GM12878 (cell line): Measurements from ENCODE around the gene FASTK. TPM values are rescaled to one million over a fixed set of nuclear protein-coding genes. Genes with fewer than 3 reads are reported as not detected.

ENCODE experiments used
- ATAC-seq: fragments of 200-7000 bp; cut with Tn5 transposase; 3 replicates; pipeline ENCODE4 v1.9.1; 2020; ENCODE audit warnings: mild to moderate bottlenecking, moderate library complexity
- BruUV-seq: library from RNA; stranded (reverse); fragments of 400-500 nt; replicated peaks from 2 replicates; lab custom pipeline; 2021; lab: Mats Ljungman, UMichigan
- CTCF ChIA-PET: fragments of 300-600 bp; sonication (Branson Sonifier 250); formaldehyde crosslinking; extraction: SDS; loops from one replicate; lab custom pipeline; 2021; ENCODE audit warnings: inconsistent platforms; lab: Yijun Ruan, JAX
- POLR2A ChIA-PET: fragments of 350-600 bp; formaldehyde crosslinking; extraction: SDS; loops from one replicate; lab custom pipeline; 2021; ENCODE audit warnings: inconsistent platforms; lab: Charles Lee
- RAD21 ChIA-PET: fragments of 300-600 bp; sonication (Branson Sonifier 250); formaldehyde crosslinking; loops from one replicate; lab custom pipeline; 2023; ENCODE audit warnings: antibody characterized with exemption; ENCODE audit not compliant: unreplicated experiment; lab: Charles Lee
- SMC1A ChIA-PET: fragments of 300-600 bp; sonication (Branson Sonifier 250); formaldehyde crosslinking; loops from one replicate; lab custom pipeline; 2023; ENCODE audit not compliant: unreplicated experiment, uncharacterized antibody; lab: Charles Lee
- DNase-seq: peaks from one replicate; pipeline ENCODE4 v3.0.0-alpha.2; 2011; ENCODE audit warnings: low read depth, low spot score
- FAIRE-seq: peaks from 3 replicates; lab custom pipeline; 2011; peaks lifted over from hg19 to GRCh38; lab: Jason Lieb, UNC
- H2AFZ ChIP-seq: 2 replicates; pipeline ENCODE4 v1.6.0; 2011; ENCODE audit warnings: low read depth, low read length, control low read depth; ENCODE audit not compliant: control insufficient read depth
- H3K27ac ChIP-seq: 2 replicates; pipeline ENCODE4 v1.5.1; 2011; ENCODE audit warnings: control low read depth; ENCODE audit not compliant: control insufficient read depth, insufficient read depth
- H3K27me3 ChIP-seq, 2 experiments: replicated peaks in 1 of 2; 2 replicates each; pipeline versions ENCODE4 v1.6.0 to v1.6.1; 2011; ENCODE audit warnings: low read length in 1 of 2; ENCODE audit not compliant: control insufficient read depth in 2 of 2, insufficient read depth in 2 of 2
- H3K36me3 ChIP-seq, 2 experiments: 2 replicates each; pipeline ENCODE4 v1.5.1; 2011; ENCODE audit warnings: low read length in 1 of 2; ENCODE audit not compliant: control insufficient read depth in 2 of 2, insufficient read depth in 2 of 2
- H3K4me1 ChIP-seq: 2 replicates; pipeline ENCODE4 v1.6.1; 2011; ENCODE audit warnings: mild to moderate bottlenecking, low read length, moderate library complexity, mixed read lengths; ENCODE audit not compliant: control insufficient read depth, insufficient read depth
- H3K4me2 ChIP-seq: 2 replicates; pipeline ENCODE4 v1.6.0; 2011; ENCODE audit warnings: control low read depth; ENCODE audit not compliant: control insufficient read depth, insufficient read depth
- H3K4me3 ChIP-seq: fragments of 200-600 bp; sonication (generic); 2 replicates; pipeline ENCODE4 v1.5.1; 2016
- H3K79me2 ChIP-seq: 2 replicates; pipeline ENCODE4 v1.6.0; 2011; ENCODE audit warnings: low read length; ENCODE audit not compliant: control insufficient read depth, insufficient read depth
- H3K9ac ChIP-seq: 2 replicates; pipeline ENCODE4 v1.8.0; 2011; ENCODE audit warnings: low read length, control low read depth, mixed read lengths; ENCODE audit not compliant: control insufficient read depth, insufficient read depth
- H3K9me3 ChIP-seq: replicated peaks from 3 replicates; pipeline ENCODE4 v1.5.1; 2011; ENCODE audit warnings: mild to moderate bottlenecking, low read length; ENCODE audit not compliant: control insufficient read depth, insufficient read depth
- H4K20me1 ChIP-seq: 2 replicates; pipeline ENCODE4 v1.6.0; 2011; ENCODE audit not compliant: control insufficient read depth, insufficient read depth
- BCL3 ChIP-seq: IDR thresholded peaks from 2 replicates; pipeline ENCODE4 v1.6.1; 2011; ENCODE audit warnings: borderline replicate concordance, low read depth, mild to moderate bottlenecking, moderate library complexity, low read length; ENCODE audit not compliant: insufficient read depth, poor library complexity, severe bottlenecking
- HDAC6 ChIP-seq: fragments of 200-600 bp; sonication (generic); IDR thresholded peaks from one replicate; pipeline ENCODE4 v1.8.0; 2017; ENCODE audit warnings: antibody characterized with exemption; ENCODE audit not compliant: unreplicated experiment
- HDGF ChIP-seq: fragments of 450-650 bp; IDR thresholded peaks from 2 replicates; pipeline ENCODE4 v1.6.1; 2016; ENCODE audit warnings: antibody characterized with exemption
- MYC ChIP-seq: IDR thresholded peaks from 2 replicates; pipeline ENCODE4 v1.6.1; 2011; ENCODE audit warnings: mild to moderate bottlenecking, low read length, moderate library complexity, inconsistent platforms; ENCODE audit not compliant: insufficient read depth, insufficient replicate concordance, insufficient read length, severe bottlenecking
- PML ChIP-seq: IDR thresholded peaks from 2 replicates; pipeline ENCODE4 v1.6.1; 2012; ENCODE audit warnings: low read length, inconsistent platforms
- POLR2A ChIP-seq: IDR thresholded peaks from 2 replicates; pipeline ENCODE4 v1.6.1; 2011; ENCODE audit warnings: low read depth, mild to moderate bottlenecking, low read length
- RFX5 ChIP-seq: IDR thresholded peaks from 2 replicates; pipeline ENCODE4 v1.6.1; 2011; ENCODE audit warnings: low read depth, low read length, improper control_type of control experiment
- RUNX3 ChIP-seq: IDR thresholded peaks from 2 replicates; pipeline ENCODE4 v1.6.1; 2012; ENCODE audit warnings: low read length, inconsistent platforms
- SMAD1 ChIP-seq: fragments of 450-650 bp; IDR thresholded peaks from 2 replicates; pipeline ENCODE4 v1.6.1; 2018; ENCODE audit warnings: mild to moderate bottlenecking, low read depth; ENCODE audit not compliant: partially characterized antibody
- SMAD5 ChIP-seq: IDR thresholded peaks from 2 replicates; pipeline ENCODE4 v1.6.1; 2016; ENCODE audit warnings: antibody characterized with exemption, low read depth
- WRNIP1 ChIP-seq: IDR thresholded peaks from 2 replicates; pipeline ENCODE4 v1.6.1; 2011; ENCODE audit warnings: low read depth, low read length, improper control_type of control experiment, borderline replicate concordance
- WGBS: methylation state at CpG from one replicate; pipeline ENCODE4 v1.1.6; 2016; ENCODE audit warnings: low lambda C conversion rate; ENCODE audit not compliant: insufficient replicate concordance, insufficient coverage; ENCODE audit errors: missing lambda C conversion rate; 5-methylcytosine and 5-hydroxymethylcytosine counted together
- in situ Hi-C: fragments of 300-500 bp; cut with MboI; formaldehyde crosslinking; loops from 9 replicates; pipeline ENCODE4 v1.14.3; 2018; ENCODE audit warnings: mixed read lengths
- intact Hi-C: fragments of 100-400 bp; cut with micrococcal nuclease; formaldehyde crosslinking; loops from one replicate; pipeline ENCODE4 v1.14.2; 2022; ENCODE audit not compliant: unreplicated experiment
- polyA plus RNA-seq, 11 experiments: library from polyadenylated mRNA; depleted of rRNA in 4 of 11; unstranded in 6 of 11; stranded (reverse) in 5 of 11; fragments of >200 nt; fragmentation: Nextera tagmentation in 4 of 11; fragmentation: Illumina TruSeq in 1 of 11; extraction: Ambion mirVana in 4 of 11; extraction: Trizol in 1 of 11; gene quantifications; 1 replicate in 1 of 11; 2 replicates in 10 of 11; pipeline versions ENCODE4 v1.2.1 to v1.2.3, GENCODE V29; 2011 to 2016; ENCODE audit warnings: inconsistent platforms in 2 of 11, missing spikeins in 2 of 11, low read depth in 1 of 11
- total RNA-seq, 4 experiments: library from RNA; depleted of rRNA in 3 of 4; stranded (reverse); fragments of >200 nt in 3 of 4; fragmentation: Illumina TruSeq in 1 of 4; extraction: Trizol in 1 of 4; gene quantifications; 2 replicates each; pipeline versions ENCODE4 v1.2.1 to v1.2.3, GENCODE V29; 2013 to 2021

The FASTK gene
- total and polyA plus RNA-seq, 10 of the 15 experiments (the other 5 are each of a cell fraction or from before 2014, with no cell fraction given): 0.19 to 102 (median 54.5) TPM

GRCh38 chr7:151101621-151102396 is 21.2 kb upstream of the FASTK start:
- Histone ChIP-seq H4K20me1 (no peaks in the 10 kb centered on the region; the same call in 1 of the 2 replicates), H2AFZ (no peak overlapping the region), H3K4me2 (no peak overlapping the region), H3K9ac (no peak overlapping the region), H3K27ac (no peak overlapping the region), H3K4me1 (no peaks in the 10 kb centered on the region), H3K36me3 (peaks cover 4 to 5% of the 10 kb centered on the region in 2 experiments; a peak in 2 of 4 replicates), H3K27me3 (no peaks in the 10 kb centered on the region), H3K9me3 (no peaks in the 10 kb centered on the region), H3K4me3 (no peak overlapping the region)
- ChIA-PET SMC1A (interaction anchor here (1.2 kb wide), 1 partner anchor 17 kb away, joined by 3 read pairs; no protein-coding TSS in a partner anchor), CTCF (no interaction called here), RAD21 (no interaction called here)
- in situ Hi-C loops (no loop called here), intact Hi-C loops (no loop called here)
- DNase-seq (no peak), ATAC-seq (no peak), FAIRE-seq (no peak)
- no TSS peak for BruUV-seq
- 86% methylated on average over 24 of the region's 24 CpGs for WGBS
- TF ChIP-seq SMAD1: no peak
- no peak for TF ChIP-seq RFX5
- no peak for TF ChIP-seq BCL3
- TF ChIP-seq MYC: no peak
- TF ChIP-seq HDGF: no peak
- no peak for TF ChIP-seq POLR2A
- TF ChIP-seq HDAC6: no peak
- no peak for TF ChIP-seq WRNIP1
- no peak for TF ChIP-seq SMAD5
- no peak for TF ChIP-seq PML
- TF ChIP-seq RUNX3: no peak
- TF ChIP-seq, all 136 proteins: peak for 0
- H3K79me2 ChIP-seq: peaks cover 8% of the 10 kb centered on the region
- POLR2A ChIA-PET: no interaction called here
